Trophoblast cell (in vitro differentiated cells and primary cell): ENCODE measurements around the gene RTN1.

Experiments
- DNase-seq, 2 donors: peaks; one replicate each; pipeline ENCODE4 v3.0.0-alpha.2; 2016
- H2AFZ ChIP-seq: 2 replicates; pipeline ENCODE4 v1.6.1; 2013; ENCODE audit warnings: low read length, moderate library complexity, mild to moderate bottlenecking; ENCODE audit not compliant: insufficient read depth, poor library complexity
- H2AK5ac ChIP-seq: 2 replicates; pipeline ENCODE4 v1.6.1; 2013; ENCODE audit warnings: mild to moderate bottlenecking, low read length
- H2BK120ac ChIP-seq: 2 replicates; pipeline ENCODE4 v1.6.1; 2013; ENCODE audit warnings: low read length, mild to moderate bottlenecking, moderate library complexity; ENCODE audit not compliant: insufficient read depth, poor library complexity
- H2BK12ac ChIP-seq: 2 replicates; pipeline ENCODE4 v1.6.1; 2013; ENCODE audit warnings: mild to moderate bottlenecking, low read length, moderate library complexity
- H2BK5ac ChIP-seq: 2 replicates; pipeline ENCODE4 v1.6.1; 2013; ENCODE audit warnings: low read length, low read depth, moderate library complexity, mild to moderate bottlenecking; ENCODE audit not compliant: poor library complexity
- H3K14ac ChIP-seq: 2 replicates; pipeline ENCODE4 v1.6.1; 2013; ENCODE audit warnings: mild to moderate bottlenecking, low read length
- H3K18ac ChIP-seq: 2 replicates; pipeline ENCODE4 v1.6.1; 2013; ENCODE audit warnings: mild to moderate bottlenecking, low read length
- H3K23ac ChIP-seq: 2 replicates; pipeline ENCODE4 v1.6.1; 2013; ENCODE audit warnings: low read length
- H3K27ac ChIP-seq: 2 replicates; pipeline ENCODE4 v1.5.1; 2013; ENCODE audit warnings: low read depth, mild to moderate bottlenecking, inconsistent platforms, low read length, moderate library complexity
- H3K27me3 ChIP-seq: 2 replicates; pipeline ENCODE4 v1.6.1; 2013; ENCODE audit warnings: inconsistent platforms, mild to moderate bottlenecking, low read length, moderate library complexity; ENCODE audit not compliant: insufficient read depth
- H3K36me3 ChIP-seq, 2 experiments: 1 replicate in 1 of 2; 2 replicates in 1 of 2; pipeline ENCODE4 v1.6.1; 2013; ENCODE audit warnings: low read length in 2 of 2, mild to moderate bottlenecking in 2 of 2, moderate library complexity in 1 of 2; ENCODE audit not compliant: insufficient read depth in 2 of 2, control insufficient read depth in 1 of 2
- H3K4ac ChIP-seq: 2 replicates; pipeline ENCODE4 v1.6.1; 2013; ENCODE audit warnings: low read depth, mild to moderate bottlenecking, low read length, moderate library complexity
- H3K4me1 ChIP-seq, 2 experiments: 1 replicate in 1 of 2; 2 replicates in 1 of 2; pipeline ENCODE4 v1.6.1; 2013; ENCODE audit warnings: low read length in 2 of 2, mild to moderate bottlenecking in 2 of 2, moderate library complexity in 1 of 2; ENCODE audit not compliant: insufficient read depth in 2 of 2, control insufficient read depth in 1 of 2
- H3K4me2 ChIP-seq: 2 replicates; pipeline ENCODE4 v1.6.1; 2013; ENCODE audit warnings: inconsistent platforms, mild to moderate bottlenecking, low read length, moderate library complexity
- H3K4me3 ChIP-seq: 2 replicates; pipeline ENCODE4 v1.5.1; 2013; ENCODE audit warnings: mild to moderate bottlenecking, low read depth, low read length, inconsistent platforms
- H3K79me1 ChIP-seq: one replicate; pipeline ENCODE4 v1.6.1; 2013; ENCODE audit warnings: low read length
- H3K79me2 ChIP-seq: 2 replicates; pipeline ENCODE4 v1.6.1; 2013; ENCODE audit warnings: low read length, mild to moderate bottlenecking; ENCODE audit not compliant: control insufficient read depth, insufficient read depth, poor library complexity
- H3K9ac ChIP-seq: 2 replicates; pipeline ENCODE4 v1.6.1; 2013; ENCODE audit warnings: mild to moderate bottlenecking, low read length
- H3K9me3 ChIP-seq: 2 replicates; pipeline ENCODE4 v1.6.1; 2013; ENCODE audit warnings: low read depth, mild to moderate bottlenecking, control low read depth, inconsistent platforms, low read length; ENCODE audit not compliant: insufficient read depth
- H4K12ac ChIP-seq: 2 replicates; pipeline ENCODE4 v1.6.1; 2013; ENCODE audit warnings: low read depth, mild to moderate bottlenecking, low read length, moderate library complexity
- H4K8ac ChIP-seq: 2 replicates; pipeline ENCODE4 v1.6.1; 2013; ENCODE audit warnings: low read depth, mild to moderate bottlenecking, low read length, moderate library complexity
- H4K91ac ChIP-seq: one replicate; pipeline ENCODE4 v1.6.1; 2013; ENCODE audit warnings: low read depth, mild to moderate bottlenecking, low read length, moderate library complexity
- WGBS: extraction: QIAGEN DNeasy Blood & Tissue Kit; methylation state at CpG from one replicate; pipeline ENCODE4 v1.1.7; 2013; ENCODE audit warnings: missing lambda C conversion rate; ENCODE audit not compliant: insufficient read length, insufficient coverage; ENCODE audit errors: extremely low coverage; 5-methylcytosine and 5-hydroxymethylcytosine counted together

The RTN1 gene

GRCh38 chr14:59831121-59831730 lies 39.4 kb downstream of the RTN1 start:
- no peak overlapping the region for H3K4me2 ChIP-seq
- no peak overlapping the region for H3K9ac ChIP-seq
- no peak overlapping the region for H2BK5ac ChIP-seq
- no peak overlapping the region for H3K23ac ChIP-seq
- H2BK12ac ChIP-seq = no peak overlapping the region
- no peaks in the 10 kb centered on the region for H3K79me2 ChIP-seq
- no peak overlapping the region for H4K12ac ChIP-seq
- no peak overlapping the region for H3K4me3 ChIP-seq
- H3K18ac ChIP-seq = no peak overlapping the region
- H3K27me3 ChIP-seq = no peaks in the 10 kb centered on the region
- no peak overlapping the region for H4K8ac ChIP-seq
- no peak overlapping the region for H3K14ac ChIP-seq
- H3K36me3 ChIP-seq = no peaks in the 10 kb centered on the region
- H3K27ac ChIP-seq = no peak overlapping the region
- no peaks in the 10 kb centered on the region for H3K79me1 ChIP-seq
- H3K9me3 ChIP-seq = no peaks in the 10 kb centered on the region
- no peak for DNase-seq
- H3K4me1 ChIP-seq = no peaks in the 10 kb centered on the region
- no peak overlapping the region for H2BK120ac ChIP-seq
- WGBS = no CpG with 5 or more reads among the region's 2 CpGs
- no peak overlapping the region for H3K4ac ChIP-seq
- H4K91ac ChIP-seq = no peak overlapping the region
- H2AK5ac ChIP-seq = no peak overlapping the region
- no peak overlapping the region for H2AFZ ChIP-seq

DNA sequence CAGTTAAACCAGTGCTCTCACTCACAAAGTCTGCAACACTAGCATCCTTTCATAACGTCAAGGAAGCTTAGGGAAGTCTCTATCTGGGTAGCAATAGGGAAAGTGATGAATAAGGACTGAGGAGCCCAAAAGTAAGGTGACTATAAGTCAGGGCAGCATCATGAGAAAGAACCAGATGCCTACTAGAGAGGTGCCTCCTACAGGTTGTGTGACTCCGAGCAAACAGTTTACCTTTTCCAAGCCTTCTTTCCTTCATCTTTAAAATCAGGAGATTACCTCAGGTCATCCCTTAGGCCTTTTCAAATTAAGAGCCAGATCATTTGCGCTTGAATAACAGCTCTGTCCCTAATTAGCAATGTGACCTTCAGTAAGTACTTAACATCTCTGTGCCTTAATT lies 40.2 kb downstream of the RTN1 start:
- Histone ChIP-seq H3K9me3 (no peaks in the 10 kb centered on the region), H3K14ac (no peak overlapping the region), H3K4ac (no peak overlapping the region), H3K36me3 (no peaks in the 10 kb centered on the region), H3K4me2 (no peak overlapping the region), H2BK5ac (no peak overlapping the region), H4K12ac (no peak overlapping the region), H3K27ac (no peak overlapping the region), H4K8ac (no peak overlapping the region), H3K18ac (no peak overlapping the region), H3K4me3 (no peak overlapping the region), H4K91ac (no peak overlapping the region), H2AFZ (no peak overlapping the region), H3K27me3 (no peaks in the 10 kb centered on the region), H2BK120ac (no peak overlapping the region), H3K23ac (no peak overlapping the region), H3K79me2 (no peaks in the 10 kb centered on the region), H3K4me1 (no peaks in the 10 kb centered on the region), H3K9ac (no peak overlapping the region), H2AK5ac (no peak overlapping the region), H3K79me1 (no peaks in the 10 kb centered on the region), H2BK12ac (no peak overlapping the region)
- WGBS = no CpG with 5 or more reads among the region's 3 CpGs
- DNase-seq = no peak

- peak; percentile 64 to 90 for DNase-seq
- H3K4me3 ChIP-seq = no peak overlapping the region
- H3K14ac ChIP-seq = peak overlapping the region; percentile 34
- no peaks in the 10 kb centered on the region for H3K79me2 ChIP-seq
- peak overlapping the region; percentile 43 for H4K91ac ChIP-seq
- no peak overlapping the region for H3K27ac ChIP-seq
- no peak overlapping the region for H2AFZ ChIP-seq
- no peaks in the 10 kb centered on the region for H3K36me3 ChIP-seq
- H3K9ac ChIP-seq = no peak overlapping the region
- H4K12ac ChIP-seq = no peak overlapping the region
- H2AK5ac ChIP-seq = no peak overlapping the region
- no peak overlapping the region for H4K8ac ChIP-seq
- H2BK5ac ChIP-seq = no peak overlapping the region
- no peak overlapping the region for H2BK120ac ChIP-seq
- WGBS = no CpG with 5 or more reads among the region's 4 CpGs
- H3K9me3 ChIP-seq = no peaks in the 10 kb centered on the region
- H3K4me1 ChIP-seq = no peaks in the 10 kb centered on the region
- H3K4me2 ChIP-seq = no peak overlapping the region
- H3K79me1 ChIP-seq = no peaks in the 10 kb centered on the region
- no peak overlapping the region for H3K18ac ChIP-seq
- H3K4ac ChIP-seq = no peak overlapping the region
- H3K27me3 ChIP-seq = no peaks in the 10 kb centered on the region
- no peak overlapping the region for H2BK12ac ChIP-seq
- H3K23ac ChIP-seq = no peak overlapping the region
These were observed 40.9 kb downstream of the RTN1 start for GRCh38 chr14:59829469-59830337.

GRCh38 chr14:59828276-59828675 lies 42.3 kb downstream of the RTN1 start:
- no peak overlapping the region for H3K18ac ChIP-seq
- H3K79me2 ChIP-seq = no peaks in the 10 kb centered on the region
- no peaks in the 10 kb centered on the region for H3K36me3 ChIP-seq
- no peaks in the 10 kb centered on the region for H3K9me3 ChIP-seq
- no peaks in the 10 kb centered on the region for H3K4me1 ChIP-seq
- H4K91ac ChIP-seq = no peak overlapping the region
- H3K27me3 ChIP-seq = no peaks in the 10 kb centered on the region
- no peak overlapping the region for H3K4me3 ChIP-seq
- WGBS = no CpG with 5 or more reads among the region's 2 CpGs
- no peak overlapping the region for H3K27ac ChIP-seq
- no peak overlapping the region for H3K4ac ChIP-seq
- H3K4me2 ChIP-seq = no peak overlapping the region
- no peak overlapping the region for H3K23ac ChIP-seq
- no peak overlapping the region for H2BK5ac ChIP-seq
- H3K79me1 ChIP-seq = no peaks in the 10 kb centered on the region
- DNase-seq = no peak
- no peak overlapping the region for H3K14ac ChIP-seq
- no peak overlapping the region for H2BK12ac ChIP-seq
- H2AK5ac ChIP-seq = no peak overlapping the region
- H2BK120ac ChIP-seq = no peak overlapping the region
- H4K8ac ChIP-seq = no peak overlapping the region
- H4K12ac ChIP-seq = no peak overlapping the region
- H2AFZ ChIP-seq = no peak overlapping the region
- H3K9ac ChIP-seq = no peak overlapping the region
